ENCODE data around the gene C1QTNF12.

C1QTNF12 gene

DNA sequence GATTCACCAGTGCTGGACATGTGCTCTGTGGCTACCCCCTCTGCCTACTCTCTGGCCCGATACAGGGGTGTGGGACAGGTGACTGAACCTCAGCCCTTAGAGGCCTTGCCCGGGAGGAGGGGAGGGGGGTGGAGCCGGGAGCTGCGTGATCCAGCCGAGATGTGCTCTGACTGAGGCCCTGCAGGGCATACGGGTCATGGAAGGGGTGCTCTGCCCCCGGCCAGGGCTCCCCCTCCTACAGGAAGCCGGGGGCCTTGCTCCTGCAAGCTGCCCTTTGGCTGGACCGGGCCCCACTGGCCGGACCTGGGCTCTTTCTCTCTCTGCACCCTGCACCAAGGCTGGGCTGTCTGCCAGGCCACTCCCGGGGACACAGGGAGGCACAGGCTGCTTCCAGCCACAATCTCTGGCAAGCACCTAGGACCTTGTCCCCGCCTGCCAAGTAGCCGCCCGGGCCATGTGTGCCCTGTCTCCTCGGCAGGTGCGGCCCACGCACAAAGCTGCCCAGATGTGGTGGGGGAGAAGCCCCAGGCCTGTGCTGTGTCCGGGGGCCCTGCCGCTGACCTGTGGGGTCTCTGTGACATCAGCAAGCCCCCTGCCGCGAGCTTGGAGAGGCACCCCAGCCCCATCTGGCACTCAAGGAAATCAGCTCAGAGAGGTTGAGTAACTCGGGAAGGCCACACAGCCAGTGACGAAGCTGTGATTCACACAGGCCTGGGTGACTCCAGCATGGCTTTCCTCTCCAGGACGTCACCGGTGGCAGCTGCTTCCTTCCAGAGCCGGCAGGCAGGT lies 35.2 kb upstream of the C1QTNF12 start:
- DNase-seq, result no peak

DNA sequence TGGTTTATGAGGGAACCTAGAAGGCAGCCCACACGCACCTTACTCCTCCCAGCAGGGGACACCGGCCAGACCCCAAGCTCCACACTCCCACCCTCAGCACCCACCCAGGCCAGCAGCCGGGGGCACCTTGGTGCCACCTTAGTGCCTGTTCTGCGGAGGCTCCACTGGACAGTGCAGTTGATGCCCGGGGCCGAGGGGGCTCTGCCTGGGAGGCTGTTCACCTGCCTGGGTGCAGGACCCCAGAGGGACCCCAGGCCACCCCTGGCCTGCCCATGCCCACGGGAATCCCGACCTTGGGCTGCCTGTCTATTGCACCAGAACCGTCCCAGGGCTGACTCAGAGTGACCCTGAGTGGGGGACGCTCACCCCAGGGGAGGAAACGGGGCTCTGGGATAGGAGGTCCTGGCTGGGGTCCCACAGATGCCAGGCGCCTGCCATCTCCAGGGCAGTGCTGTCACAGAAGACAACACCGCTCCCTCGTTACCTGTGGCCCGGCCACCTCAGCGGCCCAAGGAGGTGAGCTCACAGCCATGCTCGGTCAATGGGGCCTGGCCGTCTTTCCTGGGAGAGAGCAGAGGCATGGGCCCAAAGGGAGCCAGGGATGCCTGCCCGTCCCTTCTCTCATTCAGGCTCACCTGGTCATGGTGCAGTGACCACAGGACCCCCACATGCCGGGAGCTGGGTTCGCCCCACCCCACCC lies 34.4 kb upstream of the C1QTNF12 start:
- no peak for DNase-seq

DNA sequence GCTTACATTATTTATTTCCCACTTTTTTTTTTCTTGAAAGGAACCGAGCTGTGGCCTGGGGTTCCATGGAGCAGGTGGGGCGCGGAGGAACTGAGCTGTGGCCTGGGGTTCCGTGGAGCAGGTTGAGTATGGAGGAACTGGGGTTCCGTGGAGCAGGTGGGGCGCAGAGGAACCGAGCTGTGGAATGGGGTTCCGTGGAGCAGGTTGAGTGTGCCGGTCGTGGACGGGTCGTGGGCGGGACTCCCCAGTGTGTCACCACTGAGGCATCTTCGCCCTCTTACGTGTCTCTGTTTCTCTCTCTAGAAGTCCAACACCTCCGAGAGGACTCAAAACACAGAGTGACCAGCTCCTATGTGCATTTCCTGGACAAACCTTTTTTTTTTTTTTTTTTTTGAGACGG lies 32.5 kb upstream of the C1QTNF12 start:
- no peak for DNase-seq

DNA sequence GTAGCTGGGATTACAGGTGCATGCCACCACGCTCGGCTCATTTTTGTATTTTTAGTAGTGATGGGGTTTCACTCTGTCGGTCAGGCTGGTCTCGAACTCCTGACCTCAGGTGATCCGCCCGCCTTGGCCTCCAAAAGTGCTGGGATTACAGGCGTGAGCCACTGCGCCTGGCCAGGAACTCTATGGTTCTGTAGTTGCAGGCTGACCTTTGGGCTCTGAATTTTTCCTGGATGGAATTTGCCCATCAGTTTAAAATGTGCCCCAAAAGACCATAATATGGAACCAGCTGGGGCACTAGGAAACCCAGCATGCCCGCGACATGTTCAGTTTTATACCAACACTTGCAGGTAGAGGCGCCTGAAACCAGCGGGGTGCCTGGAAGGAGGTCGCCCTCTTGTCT lies 32.1 kb upstream of the C1QTNF12 start:
- no peak for DNase-seq

DNA sequence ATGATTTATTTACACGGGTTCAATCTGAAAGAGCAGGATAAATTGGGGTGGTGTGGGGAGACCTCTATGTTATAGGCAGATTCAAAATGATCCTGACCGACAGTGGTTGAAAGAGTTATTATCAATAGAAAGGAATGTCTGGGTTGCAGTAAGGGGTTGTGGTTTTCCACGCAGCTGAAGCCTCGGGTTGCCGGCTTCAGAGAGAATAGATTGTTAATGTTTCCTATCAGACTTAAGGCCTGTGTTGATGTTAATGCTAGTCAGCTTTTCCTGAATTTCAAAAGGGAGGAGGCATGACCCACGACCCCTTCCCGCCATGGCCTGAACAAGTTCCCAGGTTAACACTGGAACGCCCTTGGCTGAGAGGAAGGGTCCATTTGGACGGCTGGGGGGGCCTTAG lies 29.3 kb upstream of the C1QTNF12 start:
- no peak for DNase-seq

DNA sequence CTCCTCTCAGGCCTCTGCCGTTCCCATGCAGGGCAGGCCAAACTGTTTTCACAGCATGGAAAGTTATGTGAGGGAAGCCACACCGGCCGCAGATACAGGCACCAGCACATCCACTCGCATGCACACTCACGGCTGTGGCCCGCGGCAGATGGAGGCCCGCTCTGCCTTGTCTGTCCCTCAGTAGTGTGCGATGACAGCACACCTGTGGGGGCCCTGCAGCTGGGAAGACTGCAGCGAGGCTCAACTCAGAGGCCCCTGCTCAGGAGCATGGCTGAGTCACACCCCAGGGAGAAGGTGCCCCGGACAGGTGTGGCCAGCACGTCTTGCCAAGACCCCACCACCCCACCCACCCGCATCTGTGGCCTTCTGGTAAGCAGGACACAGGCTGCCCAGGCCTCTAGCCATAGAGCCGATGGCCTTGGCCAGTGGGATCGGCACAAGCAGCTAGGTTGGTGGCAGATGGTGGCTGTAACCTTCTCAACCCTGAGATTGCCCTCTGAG lies 28.5 kb upstream of the C1QTNF12 start:
- no peak for DNase-seq

DNA sequence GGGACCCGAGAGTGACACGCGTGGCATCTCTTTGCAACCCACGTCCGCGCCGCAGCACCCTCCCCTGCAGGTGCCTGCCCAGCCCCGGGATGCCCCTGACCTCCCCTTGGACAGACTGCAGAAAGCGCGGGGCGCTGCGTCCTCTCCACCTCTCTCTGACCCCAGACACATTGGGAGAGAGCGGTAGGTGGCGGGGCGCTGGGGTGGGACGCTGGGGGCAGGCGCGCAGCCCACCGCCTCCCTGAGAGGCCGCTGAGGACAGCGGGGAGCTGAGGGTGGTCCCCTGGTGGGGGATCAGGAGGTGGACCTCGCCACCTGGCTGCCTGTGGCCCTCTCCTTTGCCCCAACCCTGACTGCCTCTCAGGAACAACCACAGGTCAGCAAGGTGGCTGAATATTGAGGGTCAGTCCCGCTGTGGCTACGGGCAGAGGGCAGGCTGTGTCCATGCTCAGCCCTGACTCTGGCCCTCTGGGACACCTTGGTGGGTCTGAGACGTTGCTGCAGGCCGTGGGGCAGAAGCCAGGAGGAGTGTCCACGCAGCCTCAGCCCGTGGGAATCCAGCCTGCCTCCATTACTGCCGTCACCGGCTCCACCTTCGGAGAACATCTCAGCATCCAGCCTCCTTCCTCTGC lies 27.9 kb upstream of the C1QTNF12 start:
- DNase-seq, result no peak

DNA sequence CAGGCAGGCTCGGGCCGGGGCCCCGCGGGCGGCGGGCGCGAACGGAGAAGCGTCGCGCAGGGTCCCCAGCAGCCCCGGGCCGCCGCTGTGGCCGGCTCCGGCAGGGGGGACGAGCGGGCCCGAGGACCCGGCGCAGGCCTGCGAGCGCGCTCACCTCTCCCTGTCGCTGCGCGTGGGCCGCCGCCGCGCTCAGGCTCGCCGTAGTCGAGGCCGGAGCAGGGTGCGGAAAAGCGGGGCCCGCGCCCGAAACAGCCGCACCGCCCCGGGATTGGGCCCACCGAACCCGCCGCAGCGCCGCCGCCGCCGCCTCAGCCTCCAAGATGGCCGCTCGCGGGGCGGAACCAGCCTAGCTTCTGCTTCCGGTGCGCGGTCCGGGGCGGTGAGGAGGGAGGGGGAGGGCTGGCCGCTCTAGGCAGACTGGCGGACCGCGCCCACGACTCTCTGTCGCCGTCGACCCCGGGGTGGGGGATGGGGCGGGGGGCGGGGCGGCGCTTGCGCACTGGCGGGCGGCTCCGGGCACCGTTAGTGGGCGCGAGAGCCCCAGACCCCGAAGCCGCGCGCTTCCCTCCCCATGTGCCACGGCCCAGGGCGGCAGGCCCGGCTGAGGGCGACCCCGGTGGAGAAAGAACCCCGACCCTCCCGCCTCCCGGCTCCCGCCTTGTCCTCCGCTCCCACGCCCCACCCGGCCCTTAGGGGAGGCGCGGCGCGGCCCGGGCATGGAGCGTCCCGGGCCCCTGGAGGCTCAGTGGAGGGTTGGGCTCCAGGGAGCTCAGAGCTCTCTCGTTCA lies 27.2 kb upstream of the C1QTNF12 start, which contains the start of gene UBE2J2:
TSS of gene UBE2J2 (minus strand) at position 343 of the 787 bp plus-strand sequence. CDS start 5,862 bp downstream, outside the sequence.
- peak; percentile 93 for DNase-seq

DNA sequence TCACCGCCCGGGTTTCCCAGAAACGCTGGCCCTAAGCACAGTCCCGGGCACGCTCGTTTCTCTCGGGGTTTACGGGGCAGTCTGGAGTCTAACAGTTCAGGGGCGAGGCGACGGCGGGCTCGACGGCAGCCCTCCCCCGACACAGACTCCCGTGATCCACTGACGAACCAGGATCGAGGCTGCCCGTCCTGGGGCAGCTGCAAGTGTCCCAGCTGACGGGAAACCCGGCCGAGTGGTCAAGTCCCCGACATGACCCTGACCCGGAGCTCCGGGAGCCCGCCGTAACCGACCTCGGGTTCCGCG lies 26.6 kb upstream of the C1QTNF12 start:
- DNase-seq, result no peak

DNA sequence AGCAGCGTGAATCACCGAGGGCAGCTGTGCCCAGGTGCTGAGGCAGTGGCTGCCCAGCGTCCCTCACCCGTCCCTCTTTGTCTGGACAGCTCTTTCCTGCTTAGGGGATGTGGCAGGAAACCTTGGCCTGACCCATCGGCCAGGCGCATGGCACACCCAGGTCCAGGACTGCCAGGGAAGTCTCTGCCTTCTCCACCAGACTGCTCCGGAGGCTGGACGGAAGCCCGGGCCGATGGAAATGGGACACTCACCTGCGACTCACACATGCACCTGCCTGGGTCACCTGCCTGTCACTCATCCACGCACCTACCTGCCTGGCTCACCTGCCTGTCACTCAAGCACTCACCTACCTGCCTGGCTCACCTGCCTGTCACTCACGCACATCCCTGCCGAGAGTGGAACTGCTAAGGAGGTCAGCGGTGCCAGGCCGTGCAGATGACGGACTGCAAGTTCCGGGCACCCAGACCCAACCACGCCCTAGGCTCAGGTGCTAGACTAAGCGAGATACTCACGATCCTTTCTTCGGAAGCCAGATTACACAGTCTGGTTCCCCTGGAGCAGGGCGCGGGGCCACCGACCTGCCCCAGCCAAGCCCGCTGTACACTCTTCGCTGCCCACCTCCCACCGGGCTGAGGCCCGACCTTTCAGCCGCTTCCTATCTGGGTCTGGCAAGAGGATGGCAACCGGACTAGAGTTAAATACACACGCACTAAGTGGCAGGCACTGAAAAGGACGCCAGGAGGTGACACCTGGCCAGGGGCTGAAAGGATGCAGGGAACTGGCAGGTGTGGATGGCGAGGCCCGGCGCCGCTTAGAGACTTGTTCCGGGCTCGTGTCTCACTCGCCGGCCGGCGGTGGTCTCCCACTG lies 26.1 kb upstream of the C1QTNF12 start:
- no peak for DNase-seq

DNA sequence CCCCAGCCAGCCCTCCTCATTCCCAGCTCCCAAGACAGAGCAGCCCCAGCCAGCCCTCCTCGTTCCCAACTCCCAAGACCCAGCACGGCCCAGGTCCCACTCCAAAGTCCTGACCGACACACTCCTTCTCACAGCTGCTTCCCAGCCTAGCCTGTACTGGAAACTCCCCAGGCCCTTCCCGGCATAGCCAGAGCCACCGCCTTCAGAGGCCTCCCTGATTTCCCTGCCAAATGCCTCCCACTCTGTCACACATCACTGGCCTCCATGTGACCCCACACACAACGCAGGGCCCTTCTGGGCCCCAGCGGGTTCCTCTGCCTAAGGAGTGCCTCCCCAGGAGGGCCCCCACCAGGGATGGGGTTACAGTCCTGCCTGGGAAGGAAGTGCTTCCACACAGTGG lies 24.3 kb upstream of the C1QTNF12 start:
- no peak for DNase-seq

DNA sequence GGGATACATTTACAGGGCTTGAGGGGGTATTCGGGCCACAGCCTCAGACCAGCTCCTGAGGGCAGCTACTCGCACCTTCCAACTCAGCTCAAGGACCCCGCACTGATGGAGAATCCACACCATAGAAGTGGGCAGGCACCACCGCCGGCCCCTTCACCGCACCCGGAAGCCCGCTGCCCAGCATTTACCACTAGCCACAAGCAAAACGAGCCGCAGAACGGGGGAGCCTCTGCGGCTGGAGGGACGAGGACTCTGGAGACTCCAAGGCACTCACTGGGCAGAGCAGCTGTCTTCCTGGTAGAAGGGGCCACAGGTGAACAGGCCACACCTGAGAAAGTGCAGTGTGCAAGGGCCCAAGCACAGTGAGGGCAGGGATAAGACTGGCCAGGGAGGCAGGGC lies 21.8 kb upstream of the C1QTNF12 start:
- no peak for DNase-seq

DNA sequence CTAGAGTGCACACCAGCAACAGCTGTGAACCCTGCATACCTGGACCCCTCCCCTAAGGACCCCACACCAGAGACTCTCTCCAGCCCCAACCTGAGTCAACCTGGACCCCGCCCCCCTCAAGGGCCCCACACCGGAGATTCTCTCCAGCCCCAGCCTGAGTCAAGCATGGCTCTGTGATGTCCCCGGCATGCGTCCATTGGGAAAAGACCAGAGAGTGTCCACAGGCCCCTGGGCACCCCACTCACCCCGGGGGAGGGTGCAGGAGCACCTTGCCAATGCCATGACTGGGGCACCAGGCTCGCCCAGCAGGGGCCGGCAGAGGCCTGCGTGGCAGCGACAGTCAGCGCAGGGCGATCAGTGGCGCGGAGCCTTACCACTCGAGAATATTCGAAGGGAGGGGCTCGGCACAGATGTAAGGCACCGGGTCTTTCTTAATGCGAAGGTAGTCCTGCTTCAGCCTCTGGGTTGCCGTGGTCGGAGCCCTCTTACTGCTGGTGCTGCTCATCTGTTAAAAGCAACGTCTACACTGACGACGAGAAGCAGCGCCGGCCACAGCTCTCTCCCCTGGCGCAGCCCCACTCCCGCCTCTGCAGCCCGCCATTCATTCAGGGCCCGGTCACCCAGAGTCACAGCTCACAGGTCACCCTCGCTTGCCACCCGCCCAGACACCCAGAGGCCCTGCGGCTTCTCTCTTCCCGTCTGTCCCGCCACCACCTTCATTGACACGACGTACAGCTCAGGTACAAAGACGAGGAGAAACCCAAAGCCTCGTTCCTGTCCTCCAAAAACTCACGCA lies 21.2 kb upstream of the C1QTNF12 start:
- no peak for DNase-seq

DNA sequence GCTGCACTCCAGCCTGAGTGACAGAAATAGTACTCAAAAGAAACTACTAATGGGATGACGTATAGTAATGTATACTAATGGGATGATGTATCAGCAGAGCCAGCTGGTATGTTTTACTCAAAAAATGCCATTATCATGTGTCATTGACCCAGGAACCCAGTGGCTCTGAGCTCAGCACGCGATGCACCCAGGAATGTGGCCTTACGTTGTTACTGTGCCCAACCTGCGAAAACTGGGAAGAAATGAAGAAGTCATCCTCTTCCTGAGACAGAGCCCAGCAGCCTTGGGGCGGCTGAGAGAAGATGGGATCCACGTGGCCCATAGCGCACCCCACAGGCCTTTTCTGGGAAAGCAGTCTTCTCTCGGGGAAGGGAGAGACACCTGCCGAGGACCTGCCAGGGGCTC lies 18.3 kb upstream of the C1QTNF12 start:
- peak; percentile 17 for DNase-seq

DNA sequence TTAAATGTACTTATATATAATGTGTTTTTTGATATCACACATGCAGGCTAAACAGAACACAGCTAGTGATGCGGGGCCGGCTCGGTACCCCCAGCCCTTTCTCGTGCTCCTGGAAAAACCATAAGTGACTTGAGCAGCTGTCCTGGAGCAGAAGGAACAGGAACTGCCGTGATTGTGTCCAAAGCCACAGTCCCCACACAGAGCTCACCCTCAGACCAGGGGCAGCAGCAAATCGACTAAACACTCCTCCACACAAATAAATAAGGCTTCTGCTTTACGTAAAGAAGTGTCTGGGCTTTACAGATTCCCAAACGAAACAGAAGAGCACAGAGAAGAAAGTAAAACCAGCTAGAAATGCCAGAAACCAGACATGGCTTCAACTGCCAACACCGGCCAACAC lies 17.5 kb upstream of the C1QTNF12 start:
- DNase-seq, result no peak

DNA sequence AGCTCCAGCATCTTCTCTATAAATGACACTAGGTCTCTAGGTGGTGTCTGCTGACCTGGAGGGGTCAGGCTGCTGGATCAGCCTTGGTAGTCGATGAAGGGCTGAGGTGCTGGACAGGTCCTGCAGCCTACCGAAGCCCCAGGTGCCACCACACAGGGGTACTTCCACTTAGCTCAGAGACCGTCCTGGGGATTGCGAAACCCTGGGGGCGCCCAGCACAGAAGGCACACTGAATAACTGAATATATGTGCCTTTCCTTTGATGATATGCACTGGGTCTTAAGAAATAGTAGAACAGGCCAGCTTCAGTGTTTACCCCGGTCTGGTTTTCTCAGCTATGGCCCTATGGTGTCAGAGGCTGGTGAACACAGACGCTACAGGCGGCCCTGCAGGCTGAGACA lies 16.2 kb upstream of the C1QTNF12 start:
- no peak for DNase-seq

DNA sequence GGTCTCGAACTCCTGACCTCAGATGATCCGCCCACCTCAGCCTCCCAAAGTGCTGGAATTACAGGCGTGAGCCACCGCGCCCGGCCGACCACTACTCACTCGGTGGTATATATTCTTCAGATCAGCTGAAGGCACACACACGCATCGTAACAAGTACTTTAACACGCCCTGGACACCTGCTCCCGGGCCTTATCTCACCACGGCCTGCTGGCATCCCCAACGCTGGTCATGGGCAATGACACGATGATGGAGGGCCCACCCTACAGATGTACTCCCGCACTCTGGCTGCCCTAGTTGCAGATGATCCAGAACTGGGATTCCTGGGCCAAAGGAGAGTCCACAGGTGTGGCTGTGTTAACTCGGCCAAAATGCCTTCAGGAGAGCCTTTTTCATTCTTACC lies 15.5 kb upstream of the C1QTNF12 start:
- DNase-seq, result no peak

DNA sequence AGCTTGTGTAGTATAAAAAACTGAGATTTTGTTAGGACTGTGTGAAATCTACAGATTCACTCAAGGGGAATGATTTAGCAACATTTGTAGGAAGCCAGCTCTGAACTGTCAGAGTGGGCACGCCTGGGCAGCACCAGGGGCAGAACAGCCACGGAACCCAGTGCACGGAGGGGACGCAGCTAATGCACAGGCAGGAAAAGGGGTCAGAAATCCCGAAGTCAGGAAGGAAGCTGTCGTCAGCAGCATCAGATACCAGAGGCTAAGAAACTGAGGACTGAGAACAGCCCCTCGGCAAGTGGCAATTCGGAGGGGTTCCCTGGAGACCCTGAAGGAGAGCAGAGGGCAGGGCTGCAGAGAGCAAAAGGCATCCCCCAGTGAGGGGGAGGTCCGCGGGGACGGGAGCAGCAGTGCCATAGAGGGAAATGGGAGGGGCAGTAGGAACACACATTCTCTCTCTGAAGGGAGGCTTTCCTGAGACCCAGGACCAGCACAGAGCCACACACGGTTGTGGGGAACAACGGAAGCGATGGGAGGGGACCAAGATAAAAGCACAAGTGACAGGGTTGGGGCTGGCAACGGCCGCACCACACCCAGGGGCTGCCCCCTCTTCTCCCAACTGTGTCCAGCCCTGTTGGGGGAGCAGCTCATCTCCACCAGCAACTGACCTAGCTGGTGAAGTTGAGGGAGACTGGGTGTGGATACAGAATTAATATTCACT lies 14.5 kb upstream of the C1QTNF12 start:
- DNase-seq, result peak; percentile 13

DNA sequence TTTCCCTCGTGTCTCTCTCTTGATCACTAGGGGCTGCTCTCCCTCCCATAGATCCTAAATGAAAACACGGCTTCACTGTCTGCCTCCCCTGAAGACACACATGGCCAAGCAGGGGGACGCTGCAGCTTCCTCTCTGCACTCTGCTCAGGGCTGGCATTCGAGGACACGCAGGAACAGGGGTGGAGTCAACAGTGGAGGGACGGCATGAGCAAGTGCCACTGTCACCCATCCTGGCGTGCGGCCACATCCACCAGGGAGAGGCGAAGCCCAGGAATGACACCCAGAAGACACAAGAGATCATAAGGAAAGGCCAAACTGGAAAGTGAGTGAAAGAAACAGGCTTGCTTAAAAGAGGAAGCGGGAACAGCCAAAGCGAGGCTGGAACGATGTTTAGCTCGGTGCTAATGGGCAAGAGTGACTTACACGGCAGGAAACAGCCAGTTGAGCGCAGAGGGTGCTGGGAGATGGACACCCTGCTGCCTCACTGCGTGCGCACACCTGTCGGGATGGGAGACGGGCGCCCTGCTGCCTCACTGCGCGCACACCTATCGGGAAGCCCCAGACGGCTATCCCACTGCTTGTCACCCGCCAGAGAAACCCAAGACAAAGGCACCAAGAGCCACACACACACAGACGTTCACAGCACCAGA lies 13.6 kb upstream of the C1QTNF12 start:
- DNase-seq, result no peak

DNA sequence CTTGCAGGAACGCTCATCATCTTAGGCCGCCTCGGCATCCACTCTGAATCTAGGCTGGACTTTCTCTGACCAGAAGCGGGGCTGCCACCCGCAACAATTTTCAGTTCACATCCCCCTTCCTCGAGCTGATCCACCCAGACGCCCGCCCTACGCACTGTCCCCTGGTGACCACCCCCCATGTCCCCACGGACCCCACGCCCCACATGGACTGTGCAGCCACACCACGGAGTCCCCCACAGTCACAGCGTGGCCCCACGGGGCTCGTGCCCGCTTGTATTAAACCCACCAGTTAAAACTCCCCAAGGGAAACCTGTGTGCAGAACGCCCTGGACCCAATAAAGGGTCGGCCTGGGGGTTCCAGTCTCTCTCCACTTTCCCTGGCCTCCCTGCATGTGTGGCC lies 13.0 kb upstream of the C1QTNF12 start:
- DNase-seq, result no peak

Measured in CD4-positive, alpha-beta T cell treated with Interleukin-17A for 1 hour (primary cell).